ENCODE results near the gene WDR76.

DNA sequence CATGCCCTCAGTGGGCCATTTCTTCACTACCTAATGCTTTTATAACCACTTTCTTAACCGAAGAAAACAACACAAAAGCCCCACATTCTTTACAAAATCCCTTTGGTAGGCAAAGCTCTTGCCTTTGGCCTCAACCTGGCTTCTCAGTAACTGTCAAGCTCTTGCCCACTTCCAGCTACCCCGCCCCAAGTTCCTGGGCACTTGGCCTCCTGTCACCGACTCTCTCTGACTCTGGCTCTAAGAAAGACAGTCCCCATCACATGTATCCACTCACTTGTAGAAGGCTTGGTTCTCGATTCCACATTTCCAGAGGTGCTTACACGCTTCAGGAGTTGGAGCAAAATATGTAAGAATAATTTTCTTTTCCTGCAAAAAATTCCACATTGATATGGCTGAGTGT lies 61.1 kb downstream of the WDR76 start:
- TF ChIP-seq POLR2A (IDR thresholded peaks at IDR 0.05): no peak
- TF ChIP-seq, protein P1, sequence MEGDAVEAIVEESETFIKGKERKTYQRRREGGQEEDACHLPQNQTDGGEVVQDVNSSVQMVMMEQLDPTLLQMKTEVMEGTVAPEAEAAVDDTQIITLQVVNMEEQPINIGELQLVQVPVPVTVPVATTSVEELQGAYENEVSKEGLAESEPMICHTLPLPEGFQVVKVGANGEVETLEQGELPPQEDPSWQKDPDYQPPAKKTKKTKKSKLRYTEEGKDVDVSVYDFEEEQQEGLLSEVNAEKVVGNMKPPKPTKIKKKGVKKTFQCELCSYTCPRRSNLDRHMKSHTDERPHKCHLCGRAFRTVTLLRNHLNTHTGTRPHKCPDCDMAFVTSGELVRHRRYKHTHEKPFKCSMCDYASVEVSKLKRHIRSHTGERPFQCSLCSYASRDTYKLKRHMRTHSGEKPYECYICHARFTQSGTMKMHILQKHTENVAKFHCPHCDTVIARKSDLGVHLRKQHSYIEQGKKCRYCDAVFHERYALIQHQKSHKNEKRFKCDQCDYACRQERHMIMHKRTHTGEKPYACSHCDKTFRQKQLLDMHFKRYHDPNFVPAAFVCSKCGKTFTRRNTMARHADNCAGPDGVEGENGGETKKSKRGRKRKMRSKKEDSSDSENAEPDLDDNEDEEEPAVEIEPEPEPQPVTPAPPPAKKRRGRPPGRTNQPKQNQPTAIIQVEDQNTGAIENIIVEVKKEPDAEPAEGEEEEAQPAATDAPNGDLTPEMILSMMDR (IDR thresholded peaks at IDR 0.05): no peak
